ENCODE results near the gene DCUN1D3.

GRCh38 chr16:20866801-20867200 lies 33.4 kb downstream of the DCUN1D3 start:
- TF ChIP-seq, protein P1, sequence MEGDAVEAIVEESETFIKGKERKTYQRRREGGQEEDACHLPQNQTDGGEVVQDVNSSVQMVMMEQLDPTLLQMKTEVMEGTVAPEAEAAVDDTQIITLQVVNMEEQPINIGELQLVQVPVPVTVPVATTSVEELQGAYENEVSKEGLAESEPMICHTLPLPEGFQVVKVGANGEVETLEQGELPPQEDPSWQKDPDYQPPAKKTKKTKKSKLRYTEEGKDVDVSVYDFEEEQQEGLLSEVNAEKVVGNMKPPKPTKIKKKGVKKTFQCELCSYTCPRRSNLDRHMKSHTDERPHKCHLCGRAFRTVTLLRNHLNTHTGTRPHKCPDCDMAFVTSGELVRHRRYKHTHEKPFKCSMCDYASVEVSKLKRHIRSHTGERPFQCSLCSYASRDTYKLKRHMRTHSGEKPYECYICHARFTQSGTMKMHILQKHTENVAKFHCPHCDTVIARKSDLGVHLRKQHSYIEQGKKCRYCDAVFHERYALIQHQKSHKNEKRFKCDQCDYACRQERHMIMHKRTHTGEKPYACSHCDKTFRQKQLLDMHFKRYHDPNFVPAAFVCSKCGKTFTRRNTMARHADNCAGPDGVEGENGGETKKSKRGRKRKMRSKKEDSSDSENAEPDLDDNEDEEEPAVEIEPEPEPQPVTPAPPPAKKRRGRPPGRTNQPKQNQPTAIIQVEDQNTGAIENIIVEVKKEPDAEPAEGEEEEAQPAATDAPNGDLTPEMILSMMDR (IDR thresholded peaks at IDR 0.05) = no peak
- no peak for TF ChIP-seq POLR2A (IDR thresholded peaks at IDR 0.05)
